Measurements from ENCODE around the gene EFNA4. TPM values are rescaled to one million over a fixed set of nuclear protein-coding genes. Genes with fewer than 3 reads are reported as not detected.

The EFNA4 gene
- total and polyA plus RNA-seq, 2 donors from 2014 or later = 7.6 to 11.8 TPM

GRCh38 chr1:155079487-155080311 is 16.2 kb downstream of the EFNA4 start:
- DNase-seq = peak; percentile 24 to 78 (median 46)
- Histone ChIP-seq H3K9me3 (ENCODE audit: control insufficient read depth in 2 of 3, insufficient read depth in 1 of 3, low read length in 3 of 3) (no peaks in the 10 kb centered on the region), H3K9ac (ENCODE audit: low read length in 3 of 3) (no peak overlapping the region), H3K4me1 (ENCODE audit: control insufficient read depth in 2 of 3, insufficient read depth in 2 of 3, low read depth in 1 of 3, low read length in 3 of 3) (peaks cover 3 to 30% (median 18%) of the 10 kb centered on the region in 3 donors), H3K27ac (ENCODE audit: low read depth in 2 of 2, low read length in 2 of 2) (no peak overlapping the region), H3K27me3 (ENCODE audit: control insufficient read depth, insufficient read depth, low read length) (peaks cover 9% of the 10 kb centered on the region), H3K36me3 (ENCODE audit: control insufficient read depth in 2 of 3, insufficient read depth in 3 of 3, low read length in 3 of 3) (no peaks in the 10 kb centered on the region), H3K4me3 (ENCODE audit: low read length in 3 of 3) (peak overlapping the region in 1 of 3 donors; percentile 32)
- FAIRE-seq = no peak
- no peak for TF ChIP-seq CTCF (IDR thresholded peaks at IDR 0.05; ENCODE audit: borderline replicate concordance, extremely low read depth, insufficient read depth)
- intact Hi-C loops (cut with DNase I) = no loop called here

- Histone ChIP-seq H3K27ac (ENCODE audit: low read depth in 2 of 2, low read length in 2 of 2) (no peak overlapping the region), H3K4me1 (ENCODE audit: control insufficient read depth in 2 of 3, insufficient read depth in 2 of 3, low read depth in 1 of 3, low read length in 3 of 3) (peaks cover 3 to 31% (median 18%) of the 10 kb centered on the region in 3 donors), H3K4me3 (ENCODE audit: low read length in 3 of 3) (peak overlapping the region in 1 of 3 donors; percentile 16), H3K36me3 (ENCODE audit: control insufficient read depth in 2 of 3, insufficient read depth in 3 of 3, low read length in 3 of 3) (no peaks in the 10 kb centered on the region), H3K9me3 (ENCODE audit: control insufficient read depth in 2 of 3, insufficient read depth in 1 of 3, low read length in 3 of 3) (no peaks in the 10 kb centered on the region), H3K9ac (ENCODE audit: low read length in 3 of 3) (no peak overlapping the region), H3K27me3 (ENCODE audit: control insufficient read depth, insufficient read depth, low read length) (peaks cover 9% of the 10 kb centered on the region)
- no peak for FAIRE-seq
- TF ChIP-seq CTCF (IDR thresholded peaks at IDR 0.05; ENCODE audit: borderline replicate concordance, extremely low read depth, insufficient read depth) = no peak
- intact Hi-C loops (cut with DNase I) = no loop called here
- peak; percentile 78 to 95 (median 92) for DNase-seq
Observed at GRCh38 chr1:155080312-155081228, 17.0 kb downstream of the EFNA4 start.

GRCh38 chr1:155081472-155082300 is 18.1 kb downstream of the EFNA4 start:
- H3K9me3 ChIP-seq (ENCODE audit: control insufficient read depth in 2 of 3, insufficient read depth in 1 of 3, low read length in 3 of 3) = no peaks in the 10 kb centered on the region
- peak overlapping the region in 1 of 3 donors; percentile 26 for H3K9ac ChIP-seq (ENCODE audit: low read length in 3 of 3)
- no peak overlapping the region for H3K27ac ChIP-seq (ENCODE audit: low read depth in 2 of 2, low read length in 2 of 2)
- DNase-seq (peak in 4 of 5 donors; percentile 43 to 73 (median 63)), FAIRE-seq (no peak)
- no peak overlapping the region for H3K4me3 ChIP-seq (ENCODE audit: low read length in 3 of 3)
- peaks cover 9% of the 10 kb centered on the region for H3K27me3 ChIP-seq (ENCODE audit: control insufficient read depth, insufficient read depth, low read length)
- no peaks in the 10 kb centered on the region for H3K36me3 ChIP-seq (ENCODE audit: control insufficient read depth in 2 of 3, insufficient read depth in 3 of 3, low read length in 3 of 3)
- intact Hi-C loops (cut with DNase I) = no loop called here
- no peak for TF ChIP-seq CTCF (IDR thresholded peaks at IDR 0.05; ENCODE audit: borderline replicate concordance, extremely low read depth, insufficient read depth)
- H3K4me1 ChIP-seq (ENCODE audit: control insufficient read depth in 2 of 3, insufficient read depth in 2 of 3, low read depth in 1 of 3, low read length in 3 of 3) = peaks cover 3 to 35% (median 18%) of the 10 kb centered on the region in 3 donors
